Measurements from ENCODE around the gene MED9. TPM values are rescaled to one million over a fixed set of nuclear protein-coding genes. Genes with fewer than 3 reads are reported as not detected.

MED9 gene
- total RNA-seq, 1 donor from 2014 or later: 12.2 TPM

- no peak for DNase-seq
Observed at GRCh38 chr17:17491546-17491988, 14.8 kb downstream of the MED9 start.

- DNase-seq: no peak
Observed at GRCh38 chr17:17492085-17492484, 15.3 kb downstream of the MED9 start.

- no peak for DNase-seq
Observed at GRCh38 chr17:17492571-17492970, 15.8 kb downstream of the MED9 start.

- no peak for DNase-seq
Observed at GRCh38 chr17:17493249-17493985, 16.6 kb downstream of the MED9 start.

- no peak for DNase-seq
Observed at GRCh38 chr17:17493986-17494466, 17.2 kb downstream of the MED9 start.

GRCh38 chr17:17494499-17494869, 17.7 kb downstream of the MED9 start:
- DNase-seq: no peak

- DNase-seq: no peak
Observed at GRCh38 chr17:17494870-17495535, 18.2 kb downstream of the MED9 start.

- DNase-seq: no peak
Observed at GRCh38 chr17:17495536-17496188, 18.9 kb downstream of the MED9 start.

- peak; percentile 87 for DNase-seq
Observed at GRCh38 chr17:17496189-17497064, 19.6 kb downstream of the MED9 start, which contains the start of gene RASD1. TSS of gene RASD1 (minus strand) at chr17:17496395. CDS start at chr17:17496181, 214 bp downstream.

GRCh38 chr17:17497065-17497844, 20.5 kb downstream of the MED9 start:
- DNase-seq: no peak

GRCh38 chr17:17497845-17498520, 21.2 kb downstream of the MED9 start:
- DNase-seq: no peak

GRCh38 chr17:17498606-17499301, 22.0 kb downstream of the MED9 start:
- DNase-seq: no peak

- no peak for DNase-seq
Observed at GRCh38 chr17:17499402-17500145, 22.8 kb downstream of the MED9 start.

- DNase-seq: no peak
Observed at GRCh38 chr17:17500999-17501605, 24.3 kb downstream of the MED9 start.

- no peak for DNase-seq
Observed at GRCh38 chr17:17502741-17503565, 26.2 kb downstream of the MED9 start.

GRCh38 chr17:17503566-17504130, 26.8 kb downstream of the MED9 start:
- DNase-seq: peak; percentile 10

- DNase-seq: no peak
Observed at GRCh38 chr17:17504341-17505140, 27.7 kb downstream of the MED9 start.
